ENCODE results near the gene RBM28.

The RBM28 gene

GRCh38 chr7:128343554-128344430 lies at the start of gene RBM28:
Gene RBM28 (minus strand): TSS chr7:128343908. CDS start chr7:128343793, 115 bp downstream.
- peak; percentile 85 for DNase-seq

GRCh38 chr7:128392446-128393327 lies 49.0 kb upstream of the RBM28 start:
- DNase-seq, result no peak

GRCh38 chr7:128391805-128392204 lies 48.1 kb upstream of the RBM28 start:
- no peak for DNase-seq

- DNase-seq, result no peak
Measured at GRCh38 chr7:128390871-128391565, 47.3 kb upstream of the RBM28 start.

- no peak for DNase-seq
Measured at GRCh38 chr7:128389618-128390329, 46.1 kb upstream of the RBM28 start.

- no peak for DNase-seq
Measured at GRCh38 chr7:128389085-128389617, 45.4 kb upstream of the RBM28 start.

- no peak for DNase-seq
Measured at GRCh38 chr7:128388145-128388485, 44.4 kb upstream of the RBM28 start.

GRCh38 chr7:128387216-128388144 lies 43.8 kb upstream of the RBM28 start:
- DNase-seq, result peak; percentile 74

- no peak for DNase-seq
Measured at GRCh38 chr7:128385988-128386925, 42.5 kb upstream of the RBM28 start.

GRCh38 chr7:128384726-128385125 lies 41.0 kb upstream of the RBM28 start:
- DNase-seq, result no peak

GRCh38 chr7:128383776-128384175 lies 40.1 kb upstream of the RBM28 start:
- no peak for DNase-seq

GRCh38 chr7:128381161-128381821 lies 37.6 kb upstream of the RBM28 start:
- peak; percentile 41 for DNase-seq

GRCh38 chr7:128380483-128381106 lies 36.9 kb upstream of the RBM28 start:
- DNase-seq, result no peak

GRCh38 chr7:128379900-128380479 lies 36.3 kb upstream of the RBM28 start:
- DNase-seq, result no peak

- DNase-seq, result no peak
Measured at GRCh38 chr7:128378637-128379036, 34.9 kb upstream of the RBM28 start.

GRCh38 chr7:128376077-128376476 lies 32.4 kb upstream of the RBM28 start:
- DNase-seq, result no peak

- DNase-seq, result no peak
Measured at GRCh38 chr7:128374041-128374440, 30.3 kb upstream of the RBM28 start.

GRCh38 chr7:128373606-128374005 lies 29.9 kb upstream of the RBM28 start:
- no peak for DNase-seq
